Stimulated activated effector memory CD8-positive, alpha-beta T cell treated with anti-CD3 and anti-CD28 coated beads, Interleukin-12 subunit alpha, Interleukin-12 subunit beta, amount 100 ng/mL, for 72 hours (primary cell): Measurements from ENCODE around the gene TRIM29.

ENCODE experiments used
- ATAC-seq: fragments of 150-1000 bp; cut with Tn5 transposase; 2 replicates; pipeline ENCODE4 v1.10.0; 2021
- DNase-seq, 2 donors: peaks; one replicate each; pipeline ENCODE4 v3.0.0; 2021 to 2022; ENCODE audit warnings: low spot score in 2 of 2
- H3K27ac Mint-ChIP-seq: one replicate; pipeline ENCODE4 v1.8.0; 2022; ENCODE audit warnings: mild to moderate bottlenecking, mixed read lengths
- H3K36me3 Mint-ChIP-seq: one replicate; pipeline ENCODE4 v1.8.0; 2022; ENCODE audit warnings: mild to moderate bottlenecking, mixed read lengths
- H3K4me1 Mint-ChIP-seq: one replicate; pipeline ENCODE4 v1.8.0; 2022; ENCODE audit warnings: mixed read lengths
- H3K4me3 Mint-ChIP-seq: one replicate; pipeline ENCODE4 v1.8.0; 2022; ENCODE audit warnings: mild to moderate bottlenecking, mixed read lengths
- H3K9me3 Mint-ChIP-seq: one replicate; pipeline ENCODE4 v1.8.0; 2022; ENCODE audit warnings: mixed read lengths

The TRIM29 gene

DNA sequence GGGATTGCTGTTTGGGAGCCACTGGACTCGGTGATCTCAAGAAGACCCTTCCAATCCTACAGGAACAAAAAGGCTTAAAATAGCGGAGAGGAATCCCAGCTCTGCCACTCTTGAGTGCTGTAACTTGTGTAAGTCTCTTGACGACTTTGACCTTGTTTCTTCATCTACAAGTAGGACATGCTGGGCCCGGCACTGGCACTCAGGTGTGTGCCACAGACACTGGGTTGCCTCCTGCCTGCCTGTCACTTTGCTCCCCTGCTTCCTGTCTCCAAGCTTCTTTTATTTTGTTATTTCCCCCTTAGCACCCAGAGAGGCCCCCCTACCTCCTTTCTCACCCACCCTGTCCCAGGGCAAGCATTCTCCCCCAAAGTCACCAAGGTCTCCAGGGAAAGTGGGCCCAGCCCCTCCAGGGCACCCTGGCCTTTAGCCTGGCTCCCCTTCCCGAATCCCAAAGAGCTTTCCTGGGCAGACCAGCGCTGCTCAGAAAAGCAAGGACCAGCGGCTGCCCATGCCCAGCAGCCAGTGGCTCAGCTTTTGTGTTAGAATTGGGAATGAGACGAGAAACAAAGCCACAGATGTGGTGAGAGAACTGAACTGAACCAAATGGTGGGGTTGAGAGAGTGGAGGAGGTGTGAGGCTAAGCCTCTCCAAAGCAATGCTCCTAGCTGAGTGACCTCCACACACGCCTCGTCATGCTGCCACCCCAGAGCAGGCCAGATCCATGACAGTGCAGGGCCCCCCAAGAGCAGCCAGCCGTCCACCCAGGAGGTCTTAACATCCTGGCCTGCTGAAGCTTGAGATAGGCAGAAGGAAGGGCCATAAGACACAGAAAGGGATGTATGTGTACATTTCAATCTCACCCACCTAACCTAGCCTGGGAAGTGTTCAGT, 4.5 kb downstream of the TRIM29 start:
- H3K4me3 Mint-ChIP-seq: no peak overlapping the region
- H3K9me3 Mint-ChIP-seq: no peaks in the 10 kb centered on the region
- no peak overlapping the region for H3K27ac Mint-ChIP-seq
- DNase-seq (no peak), ATAC-seq (no peak)
- no peaks in the 10 kb centered on the region for H3K4me1 Mint-ChIP-seq
- H3K36me3 Mint-ChIP-seq: no peaks in the 10 kb centered on the region

DNA sequence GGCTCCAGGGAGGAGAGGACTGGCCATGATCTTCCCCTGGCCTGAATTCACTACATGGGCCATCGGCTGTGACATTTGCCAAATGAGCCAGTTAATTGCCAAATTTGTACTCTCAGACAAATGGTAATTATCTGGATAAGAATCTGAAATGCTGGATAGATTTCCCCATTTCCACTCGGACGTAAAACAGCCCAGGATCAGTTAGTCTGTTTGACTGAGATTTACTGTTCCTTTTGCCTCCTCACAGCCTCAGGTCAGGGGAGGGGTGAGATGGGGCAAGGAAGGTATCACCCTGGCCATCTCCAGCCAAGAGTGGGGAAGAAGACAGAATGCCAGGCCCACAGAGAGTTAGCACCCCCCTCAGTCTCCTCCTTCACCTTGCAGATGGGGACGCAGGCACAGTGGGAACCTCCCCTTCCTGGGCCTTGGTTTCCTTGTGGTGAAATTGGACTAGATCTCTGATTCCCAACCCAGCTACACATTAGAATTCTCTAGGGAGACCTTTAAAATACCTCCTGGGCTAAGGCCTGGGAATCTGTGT, 5.2 kb downstream of the TRIM29 start:
- no peaks in the 10 kb centered on the region for H3K4me1 Mint-ChIP-seq
- no peaks in the 10 kb centered on the region for H3K36me3 Mint-ChIP-seq
- H3K27ac Mint-ChIP-seq: no peak overlapping the region
- no peak for DNase-seq
- no peak overlapping the region for H3K4me3 Mint-ChIP-seq
- no peak for ATAC-seq
- H3K9me3 Mint-ChIP-seq: no peaks in the 10 kb centered on the region

DNA sequence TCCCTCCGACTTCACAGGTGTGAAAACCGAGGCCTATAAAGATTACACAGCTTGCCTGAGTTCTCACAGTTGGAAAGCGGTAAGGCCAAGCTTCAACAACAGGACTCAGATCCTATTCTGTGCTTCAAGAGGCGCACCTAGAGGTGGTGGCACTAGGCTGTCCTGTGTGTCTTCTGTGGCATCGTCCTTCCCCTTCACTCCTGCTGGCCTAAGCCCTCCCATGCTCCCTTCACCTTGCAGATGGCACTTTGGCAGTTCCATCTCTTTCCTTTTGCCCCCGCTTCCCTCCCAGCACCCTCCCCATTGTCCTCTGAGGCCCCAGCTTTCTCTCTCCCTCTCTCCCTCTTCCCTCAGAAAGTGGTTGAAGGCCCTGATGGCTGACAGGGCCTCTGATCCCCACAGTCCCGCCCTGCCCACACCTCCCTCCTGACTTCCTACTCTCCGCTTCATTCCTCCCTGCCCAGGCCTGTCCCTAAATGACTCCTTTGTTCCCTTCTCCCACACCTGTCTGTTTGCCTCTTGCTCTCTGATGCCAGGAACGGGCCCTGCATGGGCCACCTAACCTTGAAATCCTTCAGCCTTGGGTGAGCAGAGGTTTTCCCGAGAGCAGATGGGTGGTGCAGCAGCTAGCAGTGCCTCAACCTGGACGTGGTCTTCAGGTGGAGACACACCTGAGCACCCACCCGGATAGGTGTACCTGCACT, 5.8 kb downstream of the TRIM29 start:
- H3K27ac Mint-ChIP-seq: no peak overlapping the region
- no peaks in the 10 kb centered on the region for H3K36me3 Mint-ChIP-seq
- no peaks in the 10 kb centered on the region for H3K9me3 Mint-ChIP-seq
- H3K4me3 Mint-ChIP-seq: no peak overlapping the region
- DNase-seq (no peak), ATAC-seq (no peak)
- no peaks in the 10 kb centered on the region for H3K4me1 Mint-ChIP-seq

DNA sequence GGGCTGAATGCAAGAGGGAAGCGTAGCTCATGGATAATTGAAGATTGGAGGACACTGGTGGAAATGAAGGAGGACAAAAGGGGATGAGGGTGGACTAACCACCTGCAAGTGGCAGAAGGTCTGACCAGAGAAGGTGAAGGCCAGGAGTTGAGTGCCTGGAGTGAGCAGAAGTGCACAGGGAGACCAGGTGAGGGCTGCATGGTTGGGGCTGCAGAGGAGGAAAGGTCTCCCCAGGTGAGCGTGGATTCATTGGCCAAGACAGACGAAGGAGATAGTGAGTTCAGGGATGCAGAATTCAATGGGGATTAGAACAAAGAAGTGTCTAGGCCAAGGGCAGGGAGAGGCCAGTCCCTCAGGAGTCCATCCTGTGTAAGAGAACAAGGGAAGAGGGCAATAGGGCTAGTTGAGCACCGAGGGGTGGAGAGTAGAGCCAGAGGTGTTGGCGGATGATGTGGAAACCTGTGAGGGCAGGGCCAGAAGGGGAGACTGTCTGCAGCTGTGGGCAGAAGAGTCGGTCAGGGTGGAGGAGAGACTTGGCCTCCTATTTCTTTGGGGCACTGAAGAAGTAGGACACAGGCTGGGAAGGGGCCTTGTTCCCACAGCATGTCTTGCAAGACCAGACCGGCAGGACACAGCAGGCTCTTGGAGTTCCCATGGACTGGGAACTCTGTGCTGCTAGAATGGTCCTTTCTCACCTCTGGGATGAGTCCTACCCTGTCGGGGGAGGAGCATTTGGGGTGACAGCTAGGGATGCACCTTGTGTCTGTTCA, 6.7 kb downstream of the TRIM29 start:
- no peaks in the 10 kb centered on the region for H3K9me3 Mint-ChIP-seq
- no peak overlapping the region for H3K4me3 Mint-ChIP-seq
- H3K36me3 Mint-ChIP-seq: no peaks in the 10 kb centered on the region
- no peak overlapping the region for H3K27ac Mint-ChIP-seq
- no peak for ATAC-seq
- H3K4me1 Mint-ChIP-seq: no peaks in the 10 kb centered on the region
- no peak for DNase-seq

DNA sequence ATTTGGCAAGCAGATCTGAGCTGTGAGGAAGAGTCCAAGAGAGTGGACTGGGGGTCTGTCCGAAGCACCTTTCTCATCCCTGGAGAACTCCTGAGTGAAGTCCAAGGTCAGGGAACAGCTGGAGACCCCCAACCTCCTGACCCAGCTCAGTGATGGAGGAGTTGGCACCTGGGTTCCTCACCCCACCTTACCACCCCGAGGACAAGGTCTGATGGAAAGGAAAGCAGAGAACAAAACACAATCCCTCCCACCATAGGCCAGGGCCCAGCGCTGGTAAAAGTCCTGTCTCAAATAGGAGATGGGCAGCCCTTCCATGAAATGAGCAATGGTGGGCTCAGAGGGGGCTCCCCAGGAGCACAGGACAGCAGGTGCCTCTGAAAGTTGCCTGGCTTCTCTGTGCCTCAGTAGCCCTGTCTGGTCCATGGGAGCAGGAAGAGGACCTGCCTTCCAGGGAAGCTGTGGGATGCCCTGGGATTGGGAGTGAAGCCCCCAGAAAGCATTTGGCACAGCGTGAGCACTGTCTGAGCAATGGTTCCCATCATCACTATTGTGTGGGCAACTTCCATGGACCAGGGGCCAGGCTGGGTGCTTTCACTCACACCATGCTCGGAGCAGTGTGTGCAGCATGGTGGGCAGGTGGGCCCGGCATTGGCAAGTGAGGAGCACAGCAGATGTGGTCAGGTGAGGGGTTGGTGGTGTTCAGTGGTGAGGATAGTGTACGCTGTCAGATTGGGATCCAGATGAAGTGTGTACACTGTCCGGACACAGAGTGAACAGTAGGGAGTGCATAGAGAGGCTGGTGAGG, 7.5 kb downstream of the TRIM29 start:
- Mint-ChIP-seq H3K27ac (no peak overlapping the region), H3K4me3 (no peak overlapping the region), H3K36me3 (no peaks in the 10 kb centered on the region), H3K4me1 (no peaks in the 10 kb centered on the region), H3K9me3 (no peaks in the 10 kb centered on the region)
- DNase-seq (no peak), ATAC-seq (no peak)

DNA sequence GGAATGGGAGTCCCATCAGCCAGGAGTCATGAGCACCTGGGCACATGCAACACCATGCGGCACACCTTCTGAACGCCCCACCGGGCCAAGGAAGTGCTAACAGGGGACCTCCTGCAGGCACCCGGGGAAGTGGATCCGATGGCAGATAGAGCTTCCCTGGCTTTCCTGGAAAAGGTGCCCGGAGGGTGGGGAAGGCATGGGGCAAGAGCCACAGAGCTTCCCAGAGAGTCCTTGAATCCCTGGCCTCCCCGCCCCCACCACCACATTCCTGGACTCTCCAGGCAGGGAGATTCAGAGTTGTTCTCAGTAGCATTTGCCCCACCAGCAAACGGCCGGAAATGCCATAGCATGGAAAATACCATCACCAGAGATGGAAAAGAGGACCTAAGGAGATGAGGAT, 8.3 kb downstream of the TRIM29 start:
- Mint-ChIP-seq H3K36me3 (no peaks in the 10 kb centered on the region), H3K4me3 (no peak overlapping the region), H3K27ac (no peak overlapping the region), H3K4me1 (no peaks in the 10 kb centered on the region), H3K9me3 (no peaks in the 10 kb centered on the region)
- DNase-seq (no peak), ATAC-seq (no peak)

DNA sequence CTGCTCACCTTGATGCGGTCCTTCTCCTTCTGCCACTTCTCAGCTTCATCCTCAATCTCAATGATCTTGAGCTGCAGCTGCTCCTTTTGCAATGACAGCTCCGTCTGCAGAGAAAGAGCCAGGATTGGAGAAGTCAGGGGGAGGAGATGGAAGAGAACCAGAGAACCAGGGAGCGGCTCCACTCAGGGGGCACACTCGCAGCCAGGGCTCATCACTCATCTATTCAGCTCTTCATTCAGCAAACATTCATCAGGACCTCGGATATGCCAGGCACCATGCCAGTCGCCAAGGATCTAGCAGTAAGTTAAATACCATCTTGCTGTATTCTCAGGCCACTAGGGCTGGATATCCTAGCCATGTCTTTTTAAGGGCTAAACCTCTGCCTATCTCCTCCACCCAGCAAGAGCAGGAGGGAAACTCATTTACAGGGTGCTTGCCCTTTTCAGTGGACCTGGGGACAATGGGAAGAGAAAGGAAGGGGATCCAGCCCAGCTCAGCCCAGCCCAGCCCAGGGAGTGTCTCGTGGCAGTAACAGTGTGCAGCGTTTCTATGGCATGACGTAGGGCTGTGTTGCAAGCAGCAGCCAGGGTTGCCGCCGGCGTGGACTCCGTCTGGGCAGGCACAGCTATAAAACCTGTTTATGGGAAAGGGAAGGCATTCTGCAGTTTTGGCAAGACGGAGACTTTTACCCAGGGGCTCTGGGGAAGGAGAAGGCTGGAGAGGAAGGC, 9.4 kb downstream of the TRIM29 start:
- no peaks in the 10 kb centered on the region for H3K4me1 Mint-ChIP-seq
- no peak for ATAC-seq
- no peak for DNase-seq
- H3K36me3 Mint-ChIP-seq: no peaks in the 10 kb centered on the region
- no peak overlapping the region for H3K27ac Mint-ChIP-seq
- H3K4me3 Mint-ChIP-seq: no peak overlapping the region
- H3K9me3 Mint-ChIP-seq: no peaks in the 10 kb centered on the region

DNA sequence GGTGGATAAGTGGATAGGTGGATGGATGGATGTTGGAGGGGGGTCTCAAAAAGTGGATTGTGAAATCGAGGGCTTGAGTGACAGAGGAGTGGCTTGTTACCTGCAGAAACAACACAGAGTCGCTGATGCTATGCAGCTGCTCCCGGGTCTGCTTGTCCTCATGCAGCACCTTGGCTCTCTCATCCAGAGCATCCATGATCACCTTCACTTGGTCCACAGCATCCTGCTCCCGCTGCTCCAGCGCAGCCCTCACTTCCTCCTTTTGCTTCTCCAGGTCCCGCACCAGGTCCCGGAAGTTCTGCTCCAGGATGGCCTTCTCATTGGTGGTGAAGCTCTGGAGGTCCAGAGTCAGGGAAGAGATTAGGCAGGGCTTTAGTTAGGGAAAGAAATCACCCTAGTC, 10.7 kb downstream of the TRIM29 start:
- no peaks in the 10 kb centered on the region for H3K9me3 Mint-ChIP-seq
- DNase-seq (no peak), ATAC-seq (no peak)
- no peaks in the 10 kb centered on the region for H3K36me3 Mint-ChIP-seq
- H3K27ac Mint-ChIP-seq: no peak overlapping the region
- H3K4me1 Mint-ChIP-seq: no peaks in the 10 kb centered on the region
- H3K4me3 Mint-ChIP-seq: no peak overlapping the region

DNA sequence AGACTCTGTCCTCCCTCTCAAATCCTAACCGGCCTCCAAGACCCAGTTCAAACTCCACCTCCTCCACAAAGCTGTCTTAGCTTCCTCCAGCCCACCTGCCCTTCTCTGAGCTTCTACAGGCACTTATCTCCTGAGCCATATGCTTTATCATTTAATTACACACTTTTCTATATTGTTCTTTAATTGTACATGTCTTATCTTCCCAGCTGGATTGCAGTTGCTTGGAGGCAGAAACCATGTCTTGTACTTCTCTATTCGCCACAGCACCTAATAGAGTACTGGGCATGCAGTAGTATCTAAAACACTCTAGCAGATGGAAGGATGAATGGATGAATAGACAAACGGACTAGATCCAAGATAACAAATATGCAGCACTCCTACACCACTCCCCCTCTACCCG, 11.3 kb downstream of the TRIM29 start:
- no peak for ATAC-seq
- H3K36me3 Mint-ChIP-seq: no peaks in the 10 kb centered on the region
- no peak overlapping the region for H3K27ac Mint-ChIP-seq
- no peaks in the 10 kb centered on the region for H3K4me1 Mint-ChIP-seq
- no peak for DNase-seq
- no peak overlapping the region for H3K4me3 Mint-ChIP-seq
- no peaks in the 10 kb centered on the region for H3K9me3 Mint-ChIP-seq

DNA sequence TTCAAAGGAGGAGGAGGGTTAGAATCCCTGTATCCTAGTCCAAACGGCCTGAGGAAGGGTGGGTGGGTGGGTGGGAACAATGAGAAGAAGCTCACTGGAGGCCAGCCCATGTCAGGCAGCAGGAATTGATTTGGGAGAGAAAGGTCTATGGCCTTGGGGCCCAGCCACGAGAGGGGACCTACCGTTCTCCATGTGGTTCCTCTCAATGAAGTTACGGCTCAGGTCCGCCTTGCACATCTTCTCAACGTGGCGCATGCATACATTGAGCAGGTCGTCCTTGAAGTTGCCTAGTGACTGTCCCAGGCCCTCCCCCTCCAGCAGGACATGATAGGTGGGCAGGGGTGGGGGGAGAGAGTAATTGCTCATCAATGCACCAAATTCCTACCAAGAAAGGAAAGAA, 12.4 kb downstream of the TRIM29 start:
- Mint-ChIP-seq H3K4me1 (no peaks in the 10 kb centered on the region), H3K27ac (no peak overlapping the region), H3K4me3 (no peak overlapping the region), H3K36me3 (no peaks in the 10 kb centered on the region), H3K9me3 (no peaks in the 10 kb centered on the region)
- ATAC-seq: no peak
- no peak for DNase-seq

DNA sequence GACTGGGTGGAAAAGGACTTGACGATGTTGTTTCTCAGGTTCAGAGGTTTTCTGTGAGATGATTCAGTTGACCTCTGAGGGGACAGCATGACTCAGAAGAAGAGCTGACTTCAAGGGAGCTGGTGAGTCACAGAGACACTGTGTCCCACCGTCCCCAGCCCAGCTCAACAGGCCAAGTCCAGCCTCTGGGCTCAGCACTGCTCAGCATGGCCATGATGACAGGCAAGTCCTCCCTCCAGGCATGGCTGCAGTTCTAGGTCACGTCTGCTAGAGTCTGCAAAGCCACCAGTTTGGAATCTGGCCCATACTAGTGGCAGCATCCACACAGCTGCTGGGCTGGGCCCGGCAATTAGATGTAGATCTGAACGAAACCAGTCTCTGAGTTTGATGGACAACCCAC, 12.9 kb downstream of the TRIM29 start:
- DNase-seq (no peak), ATAC-seq (peak; percentile 72)
- no peak overlapping the region for H3K4me3 Mint-ChIP-seq
- no peaks in the 10 kb centered on the region for H3K4me1 Mint-ChIP-seq
- no peaks in the 10 kb centered on the region for H3K9me3 Mint-ChIP-seq
- no peak overlapping the region for H3K27ac Mint-ChIP-seq
- no peaks in the 10 kb centered on the region for H3K36me3 Mint-ChIP-seq

DNA sequence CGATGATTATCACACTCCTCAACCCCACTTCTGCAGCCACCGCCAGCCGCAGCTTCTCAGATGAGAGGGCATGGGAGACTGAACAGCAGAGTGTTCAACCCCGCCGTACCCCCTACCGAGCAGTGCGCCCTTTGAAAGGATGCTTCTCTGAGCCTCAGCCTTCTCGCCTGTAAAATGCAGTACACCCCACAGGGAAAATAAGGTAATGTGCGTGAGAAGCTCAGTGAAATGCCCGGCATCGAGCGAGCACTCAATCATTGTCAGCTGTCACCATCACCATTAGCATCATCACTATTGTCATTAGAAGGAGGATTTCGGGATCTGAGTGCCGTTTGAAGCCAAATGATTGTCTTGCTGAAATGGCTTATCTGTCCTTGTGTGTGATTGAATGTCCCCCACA, 13.6 kb downstream of the TRIM29 start:
- Mint-ChIP-seq H3K36me3 (no peaks in the 10 kb centered on the region), H3K4me1 (no peaks in the 10 kb centered on the region), H3K4me3 (no peak overlapping the region), H3K9me3 (no peaks in the 10 kb centered on the region), H3K27ac (no peak overlapping the region)
- ATAC-seq: no peak
- DNase-seq: no peak

DNA sequence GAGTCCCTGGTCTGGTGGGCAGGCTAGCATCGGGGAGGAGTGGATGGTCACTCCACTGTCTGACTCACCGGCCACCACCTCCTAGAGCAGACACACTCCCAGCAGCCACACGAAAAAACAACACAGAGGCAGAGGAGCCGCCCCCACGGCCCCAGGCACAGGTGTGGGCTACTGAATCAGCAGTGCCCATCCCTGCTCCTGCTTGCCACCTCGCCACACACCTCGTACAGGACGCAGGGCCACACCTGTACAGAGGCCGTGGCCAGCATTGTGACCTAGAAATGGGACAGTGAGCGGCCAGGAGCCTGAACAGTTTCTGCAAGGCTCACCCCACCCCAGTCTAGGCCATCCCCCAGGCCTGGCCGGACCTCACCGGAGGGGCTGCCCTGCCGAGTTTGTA, 14.0 kb downstream of the TRIM29 start:
- Mint-ChIP-seq H3K27ac (no peak overlapping the region), H3K4me1 (no peaks in the 10 kb centered on the region), H3K9me3 (no peaks in the 10 kb centered on the region), H3K36me3 (no peaks in the 10 kb centered on the region), H3K4me3 (no peak overlapping the region)
- ATAC-seq (no peak), DNase-seq (no peak)

DNA sequence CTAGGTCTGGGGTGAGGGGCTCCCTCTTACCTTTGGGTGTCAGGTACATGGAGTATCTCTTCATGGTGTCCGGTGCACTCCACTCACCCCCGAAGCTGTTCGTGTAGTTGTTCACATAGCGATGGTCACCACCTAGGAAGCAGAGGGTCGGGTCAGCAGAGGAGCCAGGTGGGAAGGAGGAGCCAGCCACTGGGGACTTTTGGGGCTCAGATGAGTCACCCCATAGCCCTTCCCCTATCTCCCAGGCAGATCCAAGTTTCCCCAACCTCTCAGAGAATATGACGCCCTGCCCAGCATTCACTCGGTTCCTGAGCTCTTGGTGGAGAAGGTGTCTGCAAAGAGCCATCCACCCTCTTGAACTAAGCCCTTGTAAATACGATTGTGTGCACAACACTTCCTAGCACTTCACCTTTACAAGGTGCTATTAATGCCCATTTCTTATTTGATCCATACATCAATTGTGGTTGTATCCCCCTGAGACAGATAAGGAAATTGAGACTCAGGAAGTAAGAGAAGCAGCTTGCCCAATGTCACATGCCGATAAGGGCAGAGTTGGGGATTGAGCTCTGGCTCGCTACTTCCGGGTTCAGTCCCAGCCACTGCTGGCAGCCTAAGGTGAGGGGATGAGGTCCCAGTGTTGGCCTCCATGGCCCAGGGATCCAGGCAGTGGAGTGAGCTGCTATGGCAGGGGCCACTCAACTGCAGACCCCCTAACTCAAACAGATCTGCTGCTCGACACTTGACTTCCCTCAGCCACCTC, 14.8 kb downstream of the TRIM29 start:
- no peaks in the 10 kb centered on the region for H3K4me1 Mint-ChIP-seq

More for the DNA sequence above, 14.8 kb downstream of the TRIM29 start:
- DNase-seq: no peak
- no peaks in the 10 kb centered on the region for H3K9me3 Mint-ChIP-seq
- no peaks in the 10 kb centered on the region for H3K36me3 Mint-ChIP-seq
- no peak overlapping the region for H3K4me3 Mint-ChIP-seq
- no peak for ATAC-seq
- H3K27ac Mint-ChIP-seq: no peak overlapping the region
